ENCODE data around the gene ABCA2. TPM values are rescaled to one million over a fixed set of nuclear protein-coding genes. Genes with fewer than 3 reads are reported as not detected.

ABCA2 gene
- total RNA-seq, 1 experiment from 2014 or later, result 22.4 TPM

DNA sequence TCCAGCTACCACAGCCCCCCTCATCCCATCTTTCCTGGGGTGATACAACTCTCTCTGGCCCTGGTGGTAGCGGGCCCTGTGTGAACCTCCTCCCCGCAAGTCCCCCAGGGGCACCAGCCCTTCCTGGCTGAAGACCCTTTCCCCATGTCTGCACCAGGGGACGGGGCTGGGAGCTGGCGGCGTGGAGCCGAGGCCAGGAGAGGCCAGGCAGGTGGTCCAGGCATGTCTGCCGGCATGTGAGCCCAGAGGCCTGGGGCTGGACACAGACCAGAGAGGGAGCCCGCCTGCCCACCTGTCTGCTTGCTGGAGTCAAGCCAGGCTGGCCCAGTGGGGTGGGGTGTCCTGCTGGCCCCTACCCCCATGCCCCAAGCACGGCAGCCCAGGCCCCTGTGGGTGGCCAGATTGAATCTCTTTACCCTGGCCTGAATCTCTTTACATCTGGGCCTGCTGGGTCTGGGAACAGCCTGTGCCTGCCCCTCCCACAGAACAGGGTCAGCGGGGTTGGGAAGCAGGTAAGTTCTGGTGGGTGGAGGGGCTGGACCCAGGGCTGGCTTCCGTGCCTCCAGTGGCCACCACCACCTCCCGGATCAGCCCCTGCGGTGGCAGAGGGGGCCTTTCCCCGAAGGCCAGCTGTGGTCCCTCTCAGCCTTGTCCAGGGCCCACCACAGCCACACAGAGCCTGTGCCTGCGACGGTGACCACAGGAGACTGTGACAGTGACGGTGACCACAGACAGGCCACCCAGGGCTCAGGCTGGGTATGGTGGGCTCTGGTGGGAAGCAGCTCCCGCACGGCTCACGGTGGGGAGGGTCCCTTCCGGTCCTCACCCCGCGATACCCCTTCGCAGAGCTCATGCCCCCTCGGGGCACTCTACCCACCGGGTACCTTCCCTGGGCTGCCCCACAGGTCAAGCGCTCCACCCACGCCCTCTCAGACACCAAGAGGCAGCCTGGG is 68.9 kb downstream of the ABCA2 start:
- no peak overlapping the region for H3K4me2 ChIP-seq (ENCODE audit: insufficient read depth, insufficient read length, low read length)
- H3K36me3 Mint-ChIP-seq (ENCODE audit: insufficient read depth in 1 of 3, low read depth in 3 of 3), result no peaks in the 10 kb centered on the region; a peak in 1 of 7 replicates
- H4K8ac ChIP-seq (replicated peaks; ENCODE audit: insufficient read length, low read depth, low read length), result no peak overlapping the region
- H3K4me1 ChIP-seq (ENCODE audit: insufficient read depth, low read length), result no peaks in the 10 kb centered on the region
- H2BK20ac ChIP-seq (ENCODE audit: low read depth, low read length, poor library complexity, severe bottlenecking), result no peak overlapping the region
- H3K9me3 Mint-ChIP-seq, result peaks cover 6% of the 10 kb centered on the region in 2 experiments; a peak in 4 of 5 replicates
- no CpG with 5 or more reads among the region's 28 CpGs for WGBS (ENCODE audit: extremely low coverage, insufficient read length, low lambda C conversion rate)
- TF ChIP-seq, protein P1, sequence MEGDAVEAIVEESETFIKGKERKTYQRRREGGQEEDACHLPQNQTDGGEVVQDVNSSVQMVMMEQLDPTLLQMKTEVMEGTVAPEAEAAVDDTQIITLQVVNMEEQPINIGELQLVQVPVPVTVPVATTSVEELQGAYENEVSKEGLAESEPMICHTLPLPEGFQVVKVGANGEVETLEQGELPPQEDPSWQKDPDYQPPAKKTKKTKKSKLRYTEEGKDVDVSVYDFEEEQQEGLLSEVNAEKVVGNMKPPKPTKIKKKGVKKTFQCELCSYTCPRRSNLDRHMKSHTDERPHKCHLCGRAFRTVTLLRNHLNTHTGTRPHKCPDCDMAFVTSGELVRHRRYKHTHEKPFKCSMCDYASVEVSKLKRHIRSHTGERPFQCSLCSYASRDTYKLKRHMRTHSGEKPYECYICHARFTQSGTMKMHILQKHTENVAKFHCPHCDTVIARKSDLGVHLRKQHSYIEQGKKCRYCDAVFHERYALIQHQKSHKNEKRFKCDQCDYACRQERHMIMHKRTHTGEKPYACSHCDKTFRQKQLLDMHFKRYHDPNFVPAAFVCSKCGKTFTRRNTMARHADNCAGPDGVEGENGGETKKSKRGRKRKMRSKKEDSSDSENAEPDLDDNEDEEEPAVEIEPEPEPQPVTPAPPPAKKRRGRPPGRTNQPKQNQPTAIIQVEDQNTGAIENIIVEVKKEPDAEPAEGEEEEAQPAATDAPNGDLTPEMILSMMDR (conservative IDR thresholded peaks at IDR 0.05), result no peak
- 0 out of 4 replicates have a peak, but pooled peaks cover 0 to 2% of the 10 kb centered on the region in 2 experiments for H3K4me1 Mint-ChIP-seq
- no peak overlapping the region for H3K23ac ChIP-seq (ENCODE audit: insufficient read length, low read depth, low read length)
- no peak overlapping the region for H3K27ac ChIP-seq (ENCODE audit: insufficient read length, low read depth, low read length)
- no peak overlapping the region for H2AK5ac ChIP-seq (ENCODE audit: insufficient read length, low read length)
- no peaks in the 10 kb centered on the region for H3K79me1 ChIP-seq (ENCODE audit: insufficient read depth, low read depth, low read length, poor library complexity, severe bottlenecking)
- peaks cover 2% of the 10 kb centered on the region for H4K20me1 ChIP-seq (ENCODE audit: control insufficient read depth, insufficient read depth, insufficient read length)
- no peak overlapping the region for H3K18ac ChIP-seq (ENCODE audit: insufficient read length, low read depth, low read length)
- no peak overlapping the region; the same call in 1 of the 2 replicates for H3K14ac ChIP-seq (ENCODE audit: insufficient read depth, low read length)
- no peak overlapping the region for H3T11ph ChIP-seq (ENCODE audit: low read length)
- no peak overlapping the region for H4K5ac ChIP-seq (ENCODE audit: insufficient read length, low read depth, low read length)
- H2BK15ac ChIP-seq (ENCODE audit: low read depth, low read length), result no peak overlapping the region
- no peak overlapping the region for H3K27ac Mint-ChIP-seq
- no peak overlapping the region for H2BK120ac ChIP-seq (ENCODE audit: low read depth, low read length, poor library complexity, severe bottlenecking)
- H3K4me3 Mint-ChIP-seq, result no peak overlapping the region
- H2AFZ ChIP-seq (ENCODE audit: low read length), result no peak overlapping the region
- H3K23me2 ChIP-seq (ENCODE audit: insufficient read length, low read depth, low read length, poor library complexity, severe bottlenecking), result no peaks in the 10 kb centered on the region
- H3K27me3 ChIP-seq (ENCODE audit: insufficient read depth, low read length), result no peaks in the 10 kb centered on the region
- peaks cover 8% of the 10 kb centered on the region for H3K27me3 Mint-ChIP-seq (ENCODE audit: low read depth)
- H2BK5ac ChIP-seq (ENCODE audit: insufficient read length, low read length), result no peak overlapping the region
- H3K56ac ChIP-seq (ENCODE audit: insufficient read length, low read depth, low read length), result no peak overlapping the region
- no peak overlapping the region for H4K91ac ChIP-seq (ENCODE audit: insufficient read length, low read depth, low read length)
- no peak overlapping the region for H2BK12ac ChIP-seq (ENCODE audit: insufficient read length, low read depth, low read length)
- no peak overlapping the region for H3K9ac ChIP-seq (ENCODE audit: extremely low read depth, insufficient read length, low read length)
- DNase-seq, result no peak
- no peaks in the 10 kb centered on the region for H3K79me2 ChIP-seq (ENCODE audit: insufficient read depth, low read length)
- H3K4ac ChIP-seq (ENCODE audit: low read depth, low read length), result no peak overlapping the region
- no peaks in the 10 kb centered on the region for H3K9me3 ChIP-seq (ENCODE audit: control insufficient read depth, low read depth, low read length)

Data from H9 (cell line).